GM23248 (cell line): Measurements from ENCODE around the gene SEL1L. TPM values are rescaled to one million over a fixed set of nuclear protein-coding genes. Genes with fewer than 3 reads are reported as not detected.

Source experiments
- DNase-seq: peaks from one replicate; pipeline ENCODE4 v3.0.0-alpha.2; 2015
- H2AFZ ChIP-seq: fragments of 200-600 bp; sonication (generic); 2 replicates; pipeline ENCODE4 v1.6.1; 2016; ENCODE audit warnings: antibody characterized with exemption
- H3F3A ChIP-seq: fragments of 200-600 bp; sonication (generic); 2 replicates; pipeline ENCODE4 v1.6.1; 2016; ENCODE audit warnings: mild to moderate bottlenecking, antibody characterized with exemption, mixed run types; ENCODE audit not compliant: insufficient read depth
- H3K27ac ChIP-seq: fragments of 200-600 bp; sonication (generic); 2 replicates; pipeline ENCODE4 v1.5.1; 2016; ENCODE audit warnings: mild to moderate bottlenecking
- H3K27me3 ChIP-seq: fragments of 200-600 bp; sonication (generic); replicated peaks from 2 replicates; pipeline ENCODE4 v1.6.1; 2016; ENCODE audit warnings: mild to moderate bottlenecking; ENCODE audit not compliant: insufficient read depth
- H3K36me3 ChIP-seq: fragments of 200-600 bp; sonication (generic); 2 replicates; pipeline ENCODE4 v1.6.1; 2016; ENCODE audit warnings: low read depth, mild to moderate bottlenecking
- H3K4me1 ChIP-seq: fragments of 200-600 bp; sonication (generic); 2 replicates; pipeline ENCODE4 v1.6.1; 2016; ENCODE audit warnings: mild to moderate bottlenecking; ENCODE audit not compliant: insufficient read depth
- H3K4me2 ChIP-seq: fragments of 200-600 bp; sonication (generic); one replicate; pipeline ENCODE4 v1.6.1; 2016; ENCODE audit warnings: mild to moderate bottlenecking; ENCODE audit not compliant: unreplicated experiment
- H3K4me3 ChIP-seq: fragments of 200-600 bp; sonication (generic); 2 replicates; pipeline ENCODE4 v1.5.1; 2016; ENCODE audit warnings: mild to moderate bottlenecking
- H3K79me2 ChIP-seq: fragments of 200-600 bp; sonication (generic); 2 replicates; pipeline ENCODE4 v1.6.1; 2016; ENCODE audit warnings: mild to moderate bottlenecking; ENCODE audit not compliant: insufficient read depth
- H3K9ac ChIP-seq: fragments of 200-600 bp; sonication (generic); 2 replicates; pipeline ENCODE4 v1.6.1; 2016; ENCODE audit warnings: mild to moderate bottlenecking
- H3K9me2 ChIP-seq: fragments of 200-600 bp; sonication (generic); 2 replicates; pipeline ENCODE4 v1.6.1; 2016; ENCODE audit warnings: mixed run types, mild to moderate bottlenecking, moderate library complexity; ENCODE audit not compliant: insufficient read depth
- H3K9me3 ChIP-seq: fragments of 200-600 bp; sonication (generic); one replicate; pipeline ENCODE4 v1.6.1; 2017; ENCODE audit warnings: low read depth
- H4K20me1 ChIP-seq: fragments of 200-600 bp; sonication (generic); 2 replicates; pipeline ENCODE4 v1.6.0; 2016; ENCODE audit not compliant: insufficient read depth
- EZH2 ChIP-seq: fragments of 200-600 bp; sonication (generic); IDR thresholded peaks from 2 replicates; pipeline ENCODE4 v1.6.1; 2018; ENCODE audit warnings: antibody characterized with exemption, mild to moderate bottlenecking; ENCODE audit not compliant: insufficient read depth, poor library complexity, severe bottlenecking
- EZH2phosphoT487 ChIP-seq: fragments of 200-600 bp; sonication (generic); IDR thresholded peaks from 2 replicates; pipeline ENCODE4 v1.6.1; 2018; ENCODE audit warnings: antibody characterized with exemption, moderate library complexity, mild to moderate bottlenecking, low read depth; ENCODE audit not compliant: insufficient read depth
- WGBS, 2 experiments: methylation state at CpG; one replicate each; pipeline ENCODE4 v1.1.6; 2015 to 2017; ENCODE audit warnings: low lambda C conversion rate in 2 of 2, low coverage in 1 of 2; ENCODE audit errors: missing lambda C conversion rate in 2 of 2; 5-methylcytosine and 5-hydroxymethylcytosine counted together
- in situ Hi-C: fragments of 300-500 bp; cut with MboI; formaldehyde crosslinking; loops from 2 replicates; pipeline ENCODE4 v1.15.0; 2020
- polyA plus RNA-seq: library from polyadenylated mRNA; unstranded; fragments of >200 nt; fragmentation: Nextera tagmentation; extraction: Ambion mirVana; gene quantifications from 2 replicates; pipeline ENCODE4 v1.2.1, GENCODE V29; 2016
- total RNA-seq: library from RNA; depleted of rRNA; stranded (reverse); fragments of >200 nt; shearing (Covaris generic); gene quantifications from 2 replicates; pipeline ENCODE4 v1.2.3, GENCODE V29; 2014

Gene SEL1L
- total and polyA plus RNA-seq, 2 experiments from 2014 or later: 49.4 to 69.2 TPM

- H3K4me2 ChIP-seq: no peak overlapping the region
- H4K20me1 ChIP-seq: no peaks in the 10 kb centered on the region
- H3K79me2 ChIP-seq: no peaks in the 10 kb centered on the region
- H3K36me3 ChIP-seq: no peaks in the 10 kb centered on the region
- TF ChIP-seq EZH2 (no peak), EZH2phosphoT487 (no peak)
- no peak overlapping the region for H3K9ac ChIP-seq
- H3K4me1 ChIP-seq: no peaks in the 10 kb centered on the region; the same call in 1 of the 2 replicates
- no peak overlapping the region for H2AFZ ChIP-seq
- no peak overlapping the region for H3K27ac ChIP-seq
- H3K27me3 ChIP-seq: peaks cover 53% of the 10 kb centered on the region
- no peak for DNase-seq
- no peak overlapping the region for H3K4me3 ChIP-seq
- H3K9me3 ChIP-seq: no peaks in the 10 kb centered on the region
- in situ Hi-C loops: no loop called here
- WGBS, 2 experiments: 46 to 47% methylated on average over 6 of the region's 6 CpGs
- no peaks in the 10 kb centered on the region for H3K9me2 ChIP-seq
- no peaks in the 10 kb centered on the region for H3F3A ChIP-seq
Measured at GRCh38 chr14:81449576-81449975, 84.1 kb downstream of the SEL1L start.

DNA sequence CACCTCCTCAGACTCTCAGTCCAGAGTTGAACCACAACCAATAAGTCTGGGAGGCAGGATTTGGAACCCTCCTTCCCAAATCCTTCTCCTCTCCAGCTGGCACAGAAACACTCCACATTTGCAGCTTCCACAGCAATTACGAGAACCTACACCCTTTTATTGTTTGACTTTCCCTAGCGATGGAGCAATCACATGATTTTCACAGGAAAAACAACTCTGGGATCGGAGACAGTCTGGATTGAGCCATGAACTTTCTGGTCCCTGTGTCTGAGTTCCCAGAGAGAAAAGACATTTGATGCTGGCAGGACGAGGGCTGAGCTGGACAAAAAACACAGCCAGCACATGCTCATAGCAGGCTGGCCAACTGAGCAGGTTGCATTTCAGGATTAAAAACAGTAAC lies 84.5 kb downstream of the SEL1L start:
- Histone ChIP-seq H2AFZ (no peak overlapping the region), H3K27ac (no peak overlapping the region), H3K4me3 (no peak overlapping the region), H4K20me1 (no peaks in the 10 kb centered on the region), H3K4me2 (no peak overlapping the region), H3K9me2 (no peaks in the 10 kb centered on the region), H3K79me2 (no peaks in the 10 kb centered on the region), H3K4me1 (no peaks in the 10 kb centered on the region; the same call in 1 of the 2 replicates), H3K9me3 (no peaks in the 10 kb centered on the region), H3K36me3 (no peaks in the 10 kb centered on the region), H3K27me3 (peaks cover 53% of the 10 kb centered on the region), H3K9ac (no peak overlapping the region), H3F3A (no peaks in the 10 kb centered on the region)
- in situ Hi-C loops: no loop called here
- no peak for DNase-seq
- 4 to 8% methylated on average over 4 of the region's 4 CpGs for WGBS, 2 experiments
- TF ChIP-seq EZH2 (no peak), EZH2phosphoT487 (no peak)

GRCh38 chr14:81447021-81447764 lies 86.5 kb downstream of the SEL1L start:
- no peaks in the 10 kb centered on the region; the same call in 1 of the 2 replicates for H3K4me1 ChIP-seq
- TF ChIP-seq EZH2 (no peak), EZH2phosphoT487 (no peak)
- H3K4me2 ChIP-seq: no peak overlapping the region
- H4K20me1 ChIP-seq: no peaks in the 10 kb centered on the region
- 7 to 8% methylated on average over 3 of the region's 3 CpGs for WGBS, 2 experiments
- no peaks in the 10 kb centered on the region for H3F3A ChIP-seq
- H3K27me3 ChIP-seq: peaks cover 66% of the 10 kb centered on the region
- H3K36me3 ChIP-seq: no peaks in the 10 kb centered on the region
- H2AFZ ChIP-seq: no peak overlapping the region
- no peak overlapping the region for H3K4me3 ChIP-seq
- DNase-seq: no peak
- H3K27ac ChIP-seq: no peak overlapping the region
- in situ Hi-C loops: no loop called here
- H3K9me3 ChIP-seq: no peaks in the 10 kb centered on the region
- H3K9ac ChIP-seq: no peak overlapping the region
- H3K79me2 ChIP-seq: no peaks in the 10 kb centered on the region
- H3K9me2 ChIP-seq: no peaks in the 10 kb centered on the region

GRCh38 chr14:81446279-81447007 lies 87.2 kb downstream of the SEL1L start:
- Histone ChIP-seq H3K27ac (no peak overlapping the region), H3K9me3 (no peaks in the 10 kb centered on the region), H3K9me2 (no peaks in the 10 kb centered on the region), H3K4me1 (no peaks in the 10 kb centered on the region; the same call in 1 of the 2 replicates), H3K4me3 (no peak overlapping the region), H2AFZ (no peak overlapping the region), H3F3A (no peaks in the 10 kb centered on the region), H3K79me2 (no peaks in the 10 kb centered on the region), H3K27me3 (peaks cover 73% of the 10 kb centered on the region), H3K4me2 (no peak overlapping the region), H3K9ac (no peak overlapping the region), H3K36me3 (no peaks in the 10 kb centered on the region), H4K20me1 (no peaks in the 10 kb centered on the region)
- DNase-seq: no peak
- TF ChIP-seq EZH2phosphoT487: no peak
- no peak for TF ChIP-seq EZH2
- in situ Hi-C loops: no loop called here
- WGBS, 2 experiments: 75 to 76% methylated on average over 9 of the region's 9 CpGs
